ENCODE data around the gene WFDC5.
"Not testable (repeated sequence)": the region's sequence is repeated elsewhere in the genome, so short reads cannot be mapped to it uniquely, and the experiment has no call there.

WFDC5 gene

DNA sequence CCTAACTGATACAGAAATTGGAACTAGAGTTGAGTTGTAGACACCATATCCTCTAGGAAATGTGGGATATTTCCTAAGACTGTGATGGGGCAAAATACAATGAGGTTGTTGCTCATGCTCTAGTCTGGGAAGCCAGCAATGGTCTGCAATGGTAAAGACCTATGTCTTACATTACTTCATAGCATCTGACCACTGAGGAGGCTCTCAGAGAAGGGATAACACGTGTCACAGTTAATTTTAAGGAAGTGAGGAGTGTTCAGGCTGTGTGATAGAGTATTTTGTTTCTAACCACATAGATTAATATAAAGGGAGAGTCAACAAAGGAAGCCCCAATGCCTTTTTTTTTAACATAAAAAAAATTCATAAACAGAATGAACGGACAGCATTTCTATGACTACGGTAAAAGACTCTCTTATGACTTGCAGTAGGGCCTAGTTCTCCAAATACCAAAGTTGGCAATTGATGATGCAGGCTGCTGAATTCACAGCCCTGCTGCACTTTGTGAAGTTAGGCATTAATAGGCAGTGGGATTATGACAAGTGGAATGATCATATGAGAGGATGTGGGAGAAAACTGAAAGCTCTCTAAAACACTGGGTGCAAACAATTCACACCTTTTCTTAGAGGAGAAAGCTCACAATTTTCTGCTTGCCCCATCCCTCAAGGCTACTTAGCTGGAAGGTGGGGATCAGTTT lies 27.7 kb downstream of the WFDC5 start:
- DNase-seq: no peak

DNA sequence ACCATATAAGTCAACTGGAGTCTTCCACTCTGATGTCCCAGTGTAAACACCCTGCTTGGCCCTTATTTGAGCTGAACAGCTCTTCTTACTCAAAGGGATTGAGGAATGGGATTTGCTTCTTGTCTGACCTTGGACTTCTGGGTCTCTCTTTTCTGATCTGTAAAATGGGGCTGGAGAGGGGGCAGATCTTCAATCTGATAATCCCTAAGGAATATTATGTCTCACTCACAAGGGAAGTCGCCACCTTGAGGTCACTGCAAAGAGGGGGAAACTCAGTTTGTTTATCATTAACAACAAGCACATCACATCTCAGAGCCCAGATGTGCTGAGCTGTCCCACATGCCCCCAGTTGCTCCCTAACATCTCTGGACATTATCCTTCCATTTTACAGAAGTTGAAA lies 29.1 kb downstream of the WFDC5 start:
- DNase-seq: no peak

GRCh38 chr20:45085289-45085688 lies 29.7 kb downstream of the WFDC5 start:
- no peak for DNase-seq

DNA sequence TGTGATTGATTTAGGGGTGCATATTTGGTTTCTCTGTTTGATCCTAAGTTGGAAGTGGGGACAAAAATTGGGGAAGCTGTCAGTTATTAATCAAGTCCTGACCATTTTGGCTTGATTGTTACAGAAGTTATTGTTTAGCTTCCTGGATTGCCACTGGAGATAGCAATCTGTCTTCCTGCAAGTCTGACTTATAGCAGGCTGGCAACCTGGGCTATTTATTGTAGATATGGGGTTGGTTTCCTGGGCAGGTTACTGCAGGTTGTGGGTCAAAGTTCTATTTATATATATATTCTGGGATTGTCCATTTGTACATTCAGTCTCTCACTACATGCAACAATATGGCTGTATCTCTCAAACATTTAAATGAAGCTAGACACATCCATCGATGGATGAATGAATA lies 31.8 kb downstream of the WFDC5 start:
- no peak for DNase-seq

- DNase-seq: no peak
Measured at GRCh38 chr20:45082468-45082867, 32.5 kb downstream of the WFDC5 start.

DNA sequence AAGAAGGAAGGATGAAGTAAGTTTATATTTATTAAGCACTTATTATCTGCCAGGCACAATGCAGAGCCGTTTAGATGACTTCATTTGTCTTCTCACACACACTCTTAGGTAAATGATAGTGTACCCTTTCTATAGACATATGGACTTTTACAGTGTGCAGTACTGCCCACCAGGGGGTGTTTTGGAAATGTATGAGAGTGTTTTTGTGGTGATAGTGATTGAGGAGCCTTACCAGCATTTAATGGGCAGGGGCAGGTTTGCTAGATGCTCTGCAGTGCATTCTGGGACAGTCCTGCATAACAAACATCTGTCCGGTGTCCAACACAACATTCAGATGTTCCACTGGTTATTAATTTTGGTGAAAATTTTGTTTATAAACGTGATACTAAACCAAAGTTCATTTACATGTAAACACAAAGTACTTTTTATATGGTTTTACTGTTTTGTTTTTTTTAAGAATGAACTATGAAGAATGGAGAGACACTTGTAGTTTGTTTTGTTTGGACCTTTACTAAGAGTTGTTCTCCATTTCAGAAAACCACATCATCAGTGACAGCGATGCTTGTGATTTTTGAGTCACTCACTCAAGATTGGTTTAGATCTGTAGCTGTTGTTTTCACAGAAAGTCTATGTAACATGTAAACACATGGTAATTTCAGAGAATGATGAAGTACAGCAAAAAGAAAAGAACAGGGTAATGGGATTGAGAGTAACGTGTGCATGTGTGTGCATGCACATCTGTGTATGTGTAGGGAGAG lies 33.9 kb downstream of the WFDC5 start:
- no peak for DNase-seq

DNA sequence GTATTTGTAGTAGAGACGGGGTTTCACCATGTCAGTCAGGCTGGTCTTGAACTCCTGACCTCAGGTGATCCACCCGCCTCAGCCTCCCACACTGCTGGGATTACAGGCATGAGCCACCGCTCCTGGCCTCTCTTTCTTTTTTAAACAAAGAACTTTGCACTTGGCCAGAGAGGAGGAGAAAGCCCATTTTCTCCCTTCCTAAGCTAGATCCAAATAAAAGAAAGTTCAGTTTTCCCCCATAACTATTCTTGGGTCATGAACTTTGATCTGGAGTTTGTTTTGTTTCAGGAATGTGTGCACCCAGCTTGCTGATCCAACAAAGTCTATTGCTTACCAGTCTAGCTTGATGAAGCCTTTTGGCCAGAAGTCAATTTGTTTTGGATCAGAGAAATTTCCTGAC lies 37.4 kb downstream of the WFDC5 start:
- DNase-seq: no peak

GRCh38 chr20:45073221-45073620 lies 41.8 kb downstream of the WFDC5 start:
- no peak for DNase-seq

DNA sequence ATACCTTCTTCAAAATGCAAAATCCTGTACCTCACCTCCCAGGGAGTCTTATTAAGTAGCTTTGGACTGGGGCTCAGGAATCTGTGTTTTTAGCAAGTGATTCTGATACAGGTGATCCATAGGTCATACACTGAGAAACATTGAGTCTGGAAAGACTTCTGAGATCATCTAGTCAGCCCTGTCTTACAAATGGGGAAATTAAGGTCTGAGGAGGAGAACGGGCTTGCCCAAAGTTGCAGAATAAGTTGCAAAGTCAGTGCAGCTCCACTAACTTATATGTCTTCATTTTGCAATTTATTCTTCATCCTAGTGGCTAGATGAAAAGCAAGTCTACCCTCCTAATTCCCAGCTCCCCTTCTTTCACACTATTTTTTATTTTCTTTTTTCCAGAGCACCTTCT lies 42.9 kb downstream of the WFDC5 start:
- no peak for DNase-seq

DNA sequence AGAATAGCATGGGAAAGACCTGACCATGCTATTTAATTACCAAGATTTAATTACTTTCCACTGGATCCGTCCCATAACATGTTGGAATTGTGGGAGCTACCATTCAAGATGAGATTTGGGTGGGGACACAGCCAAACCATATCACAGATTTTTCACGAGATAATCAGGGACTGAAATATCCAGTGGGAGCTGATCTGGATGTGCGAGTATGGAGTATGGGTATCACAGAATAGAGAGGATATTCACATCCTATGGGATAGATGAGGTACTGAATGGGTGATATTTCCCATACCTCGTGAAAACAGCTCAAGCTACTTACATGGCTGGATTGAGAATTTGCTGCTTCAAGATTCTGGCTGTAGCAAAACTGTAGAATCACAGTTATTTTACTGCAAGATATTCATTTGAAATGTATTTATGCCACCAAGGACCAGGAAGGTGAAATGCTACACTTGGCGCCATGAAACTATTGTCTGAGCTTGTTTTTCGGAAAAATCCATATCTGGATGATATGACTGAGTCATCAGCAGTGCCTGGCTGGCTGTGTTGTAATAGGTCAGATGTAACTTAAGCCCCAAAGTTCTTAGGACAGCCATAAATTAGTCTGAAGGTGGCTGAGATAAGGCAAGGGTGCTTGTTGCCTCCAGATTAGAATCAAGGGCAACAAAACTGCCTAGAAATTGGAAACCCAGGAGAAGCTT lies 43.9 kb downstream of the WFDC5 start:
- DNase-seq: no peak

- DNase-seq: no peak
Measured at GRCh38 chr20:45069261-45069660, 45.7 kb downstream of the WFDC5 start.

DNA sequence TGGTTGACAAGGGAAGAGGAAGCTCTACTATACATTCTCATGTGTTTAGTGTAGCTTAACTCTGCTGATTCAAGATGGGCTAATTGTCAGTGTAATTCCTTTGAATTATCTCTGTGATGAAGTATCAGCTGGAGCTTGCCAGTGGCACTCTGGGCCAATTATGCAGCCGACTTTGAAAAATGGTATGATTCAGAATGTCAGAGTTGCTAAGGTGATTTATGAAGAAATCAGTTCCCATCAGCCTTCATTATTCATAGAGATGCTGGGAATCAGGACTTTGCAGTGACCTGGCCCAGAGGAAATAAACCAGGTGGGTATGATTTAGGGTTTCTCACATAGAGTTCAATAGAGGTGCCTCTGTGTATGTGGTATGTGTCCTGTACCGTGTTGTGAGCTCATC lies 47.4 kb downstream of the WFDC5 start:
- no peak for DNase-seq

DNA sequence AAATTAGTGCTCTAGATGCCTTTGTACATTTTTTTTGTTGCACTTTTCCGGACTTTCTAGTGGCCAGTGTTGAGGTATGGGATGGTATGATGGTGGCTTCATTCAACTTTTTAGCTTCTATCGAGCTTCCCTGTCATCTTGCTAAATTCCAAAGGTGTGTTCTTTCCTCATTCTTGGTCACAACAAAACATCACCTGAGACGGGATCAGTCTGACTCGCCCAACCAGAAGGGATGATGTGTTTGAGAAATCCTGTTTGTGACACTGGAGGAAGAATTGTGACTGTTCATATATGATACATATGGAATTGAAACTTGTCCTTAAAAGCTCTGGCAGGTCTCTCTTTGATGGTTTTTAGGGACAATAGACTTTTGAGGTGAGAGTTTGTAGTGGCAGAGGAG lies 47.9 kb downstream of the WFDC5 start:
- no peak for DNase-seq

GRCh38 chr20:45066372-45066771 lies 48.6 kb downstream of the WFDC5 start:
- no peak for DNase-seq

- DNase-seq: no peak
Measured at GRCh38 chr20:45064812-45065211, 50.2 kb downstream of the WFDC5 start.

DNA sequence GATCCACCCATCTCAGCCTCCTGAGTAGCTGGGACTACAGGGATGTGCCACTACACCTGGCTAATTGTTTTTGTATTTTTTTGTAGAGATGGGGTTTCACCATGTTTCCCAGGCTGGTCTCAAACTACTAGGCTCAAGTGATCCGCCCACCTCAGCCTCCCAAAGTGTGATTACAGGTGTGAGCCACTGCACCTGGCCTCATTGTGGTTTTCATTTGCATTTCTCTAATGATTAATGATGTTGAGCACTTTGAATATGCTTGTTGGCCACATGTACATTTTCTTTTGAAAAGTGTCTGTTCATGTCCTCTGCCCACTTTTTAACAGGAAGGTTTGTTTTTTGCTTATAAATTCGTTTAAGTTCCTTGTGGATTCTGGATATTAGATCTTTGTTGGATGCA lies 51.9 kb downstream of the WFDC5 start:
- DNase-seq: not testable (repeated sequence)

DNA sequence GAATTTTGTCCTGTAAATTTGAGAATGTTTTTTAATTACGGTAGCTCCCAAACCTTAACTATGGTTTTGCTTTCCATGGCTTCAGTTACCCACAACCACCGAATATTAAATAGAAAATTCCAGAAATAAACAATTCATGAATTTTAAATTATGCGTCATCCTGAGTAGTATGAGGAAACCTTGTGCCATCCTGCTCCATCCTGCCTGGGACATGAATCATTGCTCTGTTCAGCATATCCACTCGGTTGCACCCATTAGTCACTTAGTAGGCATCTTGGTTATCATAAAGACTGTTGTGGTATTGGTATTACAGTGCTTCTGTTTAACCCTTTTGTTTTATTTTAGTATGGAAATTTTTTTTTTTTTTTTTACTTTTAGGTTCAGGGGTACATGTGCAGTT lies 53.7 kb downstream of the WFDC5 start:
- DNase-seq: no peak

DNA sequence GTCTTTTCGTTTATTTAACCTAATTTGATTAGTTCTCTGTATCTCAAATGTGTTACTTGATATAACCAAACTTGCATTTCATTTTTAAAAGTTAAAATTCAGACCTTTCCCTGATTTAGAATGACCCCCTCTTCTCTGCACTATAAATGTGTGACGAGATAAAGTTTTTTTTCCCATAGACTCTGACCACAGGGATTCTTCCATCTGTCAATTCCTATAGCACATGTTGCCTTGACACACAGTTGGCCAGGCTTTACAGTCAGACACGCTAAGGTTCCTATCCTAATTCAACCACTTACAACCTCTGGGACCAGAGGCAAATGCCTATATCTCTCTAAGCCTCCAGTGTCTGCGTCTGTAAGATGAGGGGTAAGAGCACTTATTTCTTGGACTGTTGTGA lies 54.7 kb downstream of the WFDC5 start:
- no peak for DNase-seq
